AG04450 (cell line): ENCODE data around the gene PTPRD. TPM values are rescaled to one million over a fixed set of nuclear protein-coding genes. Genes with fewer than 3 reads are reported as not detected.
A peak's percentile ranks its signal among the peaks of the same experiment; 100 is the strongest.

Experiments
- CTCF ChIA-PET: fragments of 300-600, 350-600 bp; formaldehyde crosslinking; extraction: SDS; loops from one replicate; lab custom pipeline; 2022; ENCODE audit warnings: antibody characterized with exemption, inconsistent platforms; lab: Charles Lee
- POLR2A ChIA-PET: fragments of 350-600 bp; formaldehyde crosslinking; extraction: SDS; loops from one replicate; lab custom pipeline; 2021; ENCODE audit warnings: antibody characterized with exemption, inconsistent platforms; lab: Yijun Ruan, JAX
- DNase-seq: peaks from one replicate; pipeline ENCODE4 v3.0.0-alpha.2; 2011; ENCODE audit warnings: low read depth, low spot score
- H3K27ac ChIP-seq: one replicate; pipeline ENCODE4 v1.5.1; 2012; ENCODE audit warnings: low read depth, low read length, control low read depth
- H3K27me3 ChIP-seq: one replicate; pipeline ENCODE4 v1.6.0; 2012; ENCODE audit warnings: low read length; ENCODE audit not compliant: control insufficient read depth, insufficient read depth
- H3K4me3 ChIP-seq: 2 replicates; pipeline ENCODE4 v1.5.1; 2011; ENCODE audit warnings: mild to moderate bottlenecking, low read depth, low read length, control low read depth
- H3K9me3 ChIP-seq: 2 replicates; pipeline ENCODE4 v1.5.1; 2012; ENCODE audit warnings: low read length; ENCODE audit not compliant: control insufficient read depth, insufficient read depth
- polyA plus RNA-seq: library from polyadenylated mRNA; depleted of rRNA; stranded (reverse); fragments of >200 nt; gene quantifications from 2 replicates; pipeline ENCODE4 v1.2.3, GENCODE V29; 2011
- TF ChIP-seq, protein P1 (sequence below): IDR thresholded peaks from 2 replicates; pipeline ENCODE4 v1.5.1; 2011; ENCODE audit warnings: low read depth, low read length, control low read depth, inconsistent platforms

Gene PTPRD
- polyA plus RNA-seq, 1 experiment, result 0.19 TPM

DNA sequence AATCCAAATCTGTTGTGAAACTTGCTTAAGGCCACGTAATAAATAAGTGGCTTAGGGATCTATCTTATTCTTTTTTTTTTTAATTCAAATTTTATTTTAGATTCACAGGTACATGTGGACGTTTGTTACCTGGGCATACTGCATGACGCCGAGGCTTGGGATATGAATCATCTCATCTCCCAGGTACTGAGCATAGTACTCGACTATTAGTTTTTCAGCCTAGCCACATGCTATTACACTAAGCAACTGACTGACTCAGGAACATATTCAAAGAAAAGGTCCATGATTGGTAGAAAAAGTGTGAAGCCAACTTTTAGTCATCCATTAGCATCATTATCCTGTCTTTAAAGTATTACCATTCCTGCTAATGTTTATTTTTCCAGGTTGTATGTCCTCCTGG is 1709.7 kb downstream of the PTPRD start:
- TF ChIP-seq, protein P1, sequence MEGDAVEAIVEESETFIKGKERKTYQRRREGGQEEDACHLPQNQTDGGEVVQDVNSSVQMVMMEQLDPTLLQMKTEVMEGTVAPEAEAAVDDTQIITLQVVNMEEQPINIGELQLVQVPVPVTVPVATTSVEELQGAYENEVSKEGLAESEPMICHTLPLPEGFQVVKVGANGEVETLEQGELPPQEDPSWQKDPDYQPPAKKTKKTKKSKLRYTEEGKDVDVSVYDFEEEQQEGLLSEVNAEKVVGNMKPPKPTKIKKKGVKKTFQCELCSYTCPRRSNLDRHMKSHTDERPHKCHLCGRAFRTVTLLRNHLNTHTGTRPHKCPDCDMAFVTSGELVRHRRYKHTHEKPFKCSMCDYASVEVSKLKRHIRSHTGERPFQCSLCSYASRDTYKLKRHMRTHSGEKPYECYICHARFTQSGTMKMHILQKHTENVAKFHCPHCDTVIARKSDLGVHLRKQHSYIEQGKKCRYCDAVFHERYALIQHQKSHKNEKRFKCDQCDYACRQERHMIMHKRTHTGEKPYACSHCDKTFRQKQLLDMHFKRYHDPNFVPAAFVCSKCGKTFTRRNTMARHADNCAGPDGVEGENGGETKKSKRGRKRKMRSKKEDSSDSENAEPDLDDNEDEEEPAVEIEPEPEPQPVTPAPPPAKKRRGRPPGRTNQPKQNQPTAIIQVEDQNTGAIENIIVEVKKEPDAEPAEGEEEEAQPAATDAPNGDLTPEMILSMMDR, result no peak
- Histone ChIP-seq H3K4me3 (no peak overlapping the region), H3K27ac (no peak overlapping the region), H3K9me3 (no peaks in the 10 kb centered on the region; the same call in 1 of the 2 replicates), H3K27me3 (no peaks in the 10 kb centered on the region)
- ChIA-PET POLR2A (no interaction called here), CTCF (no interaction called here)
- no peak for DNase-seq

DNA sequence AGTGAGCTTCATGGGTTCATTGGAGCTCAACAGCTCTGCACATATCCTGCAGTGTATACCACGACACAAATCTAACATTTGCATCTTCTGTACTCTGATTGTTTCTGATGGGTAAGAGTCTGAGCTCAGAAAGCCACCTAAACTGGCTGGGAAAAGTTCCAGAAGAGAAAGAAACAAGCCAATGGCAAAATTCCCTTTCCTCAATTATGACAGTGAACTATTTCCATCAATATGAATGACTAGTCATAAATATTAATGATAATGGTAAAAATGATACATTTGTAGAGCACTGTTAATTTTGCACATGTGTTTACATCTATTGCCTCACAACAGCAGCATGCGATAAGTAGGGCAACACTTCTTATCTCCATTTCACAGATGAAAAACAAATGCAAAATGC is 1711.7 kb downstream of the PTPRD start:
- CTCF ChIA-PET, result no interaction called here
- TF ChIP-seq, protein P1, result no peak
- H3K4me3 ChIP-seq, result no peak overlapping the region
- H3K27ac ChIP-seq, result no peak overlapping the region
- no peaks in the 10 kb centered on the region for H3K27me3 ChIP-seq
- POLR2A ChIA-PET, result no interaction called here
- DNase-seq, result no peak
- H3K9me3 ChIP-seq, result no peaks in the 10 kb centered on the region

DNA sequence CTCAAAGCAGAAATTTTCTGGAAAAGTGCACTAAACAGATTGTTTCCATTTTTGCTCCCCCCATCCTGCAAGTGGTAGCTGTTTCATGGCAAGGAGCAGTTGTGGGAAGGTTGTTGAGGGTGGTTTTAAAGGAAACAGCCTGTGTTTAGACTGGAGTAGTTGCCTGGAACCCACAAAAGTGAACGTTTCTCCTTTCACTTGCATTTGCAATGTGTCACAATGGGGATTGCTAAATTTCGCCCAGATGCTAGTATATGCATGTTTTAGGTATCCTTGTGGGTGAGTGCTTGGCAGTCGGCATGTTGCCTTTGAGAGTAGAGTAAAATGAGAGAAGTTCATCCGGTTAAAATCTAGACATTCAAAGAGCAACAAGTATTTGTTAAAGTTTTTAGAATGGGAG is 1713.3 kb downstream of the PTPRD start:
- no peaks in the 10 kb centered on the region for H3K27me3 ChIP-seq
- no peak overlapping the region for H3K4me3 ChIP-seq
- CTCF ChIA-PET, result no interaction called here
- H3K9me3 ChIP-seq, result no peaks in the 10 kb centered on the region
- DNase-seq, result no peak
- no peak overlapping the region for H3K27ac ChIP-seq
- POLR2A ChIA-PET, result no interaction called here
- TF ChIP-seq, protein P1, result no peak

DNA sequence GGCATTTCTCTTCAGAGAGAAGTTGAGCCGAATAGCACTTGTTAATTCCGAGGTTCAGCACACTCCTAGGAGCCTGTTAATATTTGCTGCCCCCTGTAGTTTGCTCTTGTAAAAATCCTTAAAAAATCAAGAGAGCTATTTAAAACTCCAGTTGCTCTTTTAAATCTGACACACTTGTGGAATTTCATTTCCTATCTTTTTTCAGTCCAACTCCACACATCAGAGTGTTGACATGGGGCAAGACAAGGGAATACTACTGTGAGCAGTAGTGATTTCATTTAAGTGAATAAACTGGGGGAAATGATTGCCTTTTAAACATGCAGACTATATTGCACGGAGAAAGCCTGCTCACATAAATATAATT is 1717.0 kb downstream of the PTPRD start:
- ChIA-PET CTCF (interaction anchor here (0.6 to 0.8 kb wide), 3 partner anchors 833 to 1161 kb away, joined by 3 read pairs; no protein-coding TSS in a partner anchor), POLR2A (no interaction called here)
- TF ChIP-seq, protein P1, result peak; percentile 46
- Histone ChIP-seq H3K27ac (no peak overlapping the region), H3K4me3 (no peak overlapping the region), H3K27me3 (no peaks in the 10 kb centered on the region), H3K9me3 (no peaks in the 10 kb centered on the region)
- DNase-seq, result no peak

DNA sequence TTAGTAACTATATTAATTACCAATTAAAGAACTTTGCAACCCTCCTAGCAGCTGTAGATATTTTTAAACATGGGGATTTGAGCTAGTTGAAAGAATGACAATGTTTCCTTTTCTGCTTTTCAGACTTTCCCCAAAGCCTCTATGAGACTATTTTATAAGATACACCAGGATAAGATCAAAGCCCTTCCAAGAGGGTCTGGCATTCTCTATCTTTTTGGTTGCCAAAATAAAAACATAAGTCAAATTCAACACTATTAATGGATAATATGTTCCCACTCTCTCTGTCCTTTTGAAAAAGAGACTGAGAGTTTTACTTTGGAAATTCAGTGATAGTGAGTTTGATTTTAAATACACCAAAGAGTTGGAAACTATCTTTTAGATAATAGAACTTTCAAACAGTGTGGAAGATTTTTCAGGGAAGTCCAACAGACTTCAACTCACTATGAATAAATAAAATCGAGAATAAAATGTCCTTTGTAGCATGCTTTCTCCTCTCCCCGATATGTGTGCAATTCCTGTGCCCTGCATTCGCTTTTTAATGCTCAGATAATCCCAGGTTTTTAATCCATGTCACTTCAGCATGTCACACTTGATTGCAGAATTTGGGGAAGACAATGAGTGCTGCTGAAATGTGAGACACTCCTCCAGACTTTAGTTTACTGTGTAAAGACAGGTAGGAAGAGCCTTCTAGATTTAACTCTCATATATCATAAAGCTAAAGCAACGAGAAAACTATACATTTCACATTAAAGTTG is 1717.5 kb downstream of the PTPRD start:
- DNase-seq, result no peak
- Histone ChIP-seq H3K27me3 (no peaks in the 10 kb centered on the region), H3K9me3 (no peaks in the 10 kb centered on the region), H3K4me3 (no peak overlapping the region), H3K27ac (no peak overlapping the region)
- CTCF ChIA-PET, result interaction anchor here (0.7 kb wide), 1 partner anchor 1161 kb away, joined by 3 read pairs; no protein-coding TSS in a partner anchor
- POLR2A ChIA-PET, result no interaction called here
- TF ChIP-seq, protein P1, result no peak
